ENCODE measurements around the gene AK5. TPM values are rescaled to one million over a fixed set of nuclear protein-coding genes. Genes with fewer than 3 reads are reported as not detected.
A peak's percentile ranks its signal among the peaks of the same experiment; 100 is the strongest.

Gene AK5
- total and polyA plus RNA-seq, 4 donors, result 0.71 to 8.9 (median 2.1) TPM; not detected in 1

GRCh38 chr1:77468257-77468948 is 186.6 kb downstream of the AK5 start:
- 13 to 18% methylated on average over 4 of the region's 4 CpGs for WGBS, 2 donors
- H3K27ac ChIP-seq (ENCODE audit: low read depth in 1 of 2, low read length in 2 of 2), result peak overlapping the region; percentile 29 to 37

DNA sequence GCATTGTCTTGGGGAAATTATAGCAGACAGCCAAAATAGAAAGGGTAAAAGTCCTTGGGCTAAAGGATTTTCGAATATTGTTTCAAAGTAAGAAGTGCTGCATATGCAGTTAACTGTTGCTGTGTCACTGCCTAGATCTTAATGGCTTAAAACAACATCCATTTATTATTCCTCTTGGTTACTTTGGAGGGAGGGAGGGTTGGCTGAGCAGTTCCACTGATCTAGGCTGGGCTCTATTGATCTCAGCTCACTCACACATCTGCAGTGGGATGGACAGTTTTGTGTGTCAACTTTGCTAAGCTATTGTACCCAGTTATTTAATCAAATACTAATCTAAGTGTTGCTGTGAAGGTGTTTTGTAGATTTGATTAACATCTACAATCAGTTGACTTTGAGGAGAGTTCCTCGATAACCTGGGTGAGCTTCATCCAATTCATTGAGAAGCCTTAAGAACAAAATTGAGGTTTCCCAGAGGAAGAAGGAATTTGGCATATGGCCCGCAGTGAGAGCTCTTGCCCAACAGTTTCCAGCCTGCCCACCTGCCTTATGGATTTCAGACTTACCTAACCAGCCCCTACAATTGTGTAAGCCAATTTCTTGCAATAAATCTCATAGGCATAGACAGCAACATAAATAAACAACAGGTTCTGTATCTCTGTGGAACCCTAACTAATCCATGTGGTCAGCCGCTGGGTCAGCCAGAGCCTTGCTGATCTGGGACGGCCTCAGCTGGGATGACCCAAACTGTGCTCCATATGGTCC is 187.3 kb downstream of the AK5 start:
- H3K9me3 ChIP-seq (ENCODE audit: control insufficient read depth, low read length), result peaks cover 1% of the 10 kb centered on the region
- WGBS, 2 donors, result 66 to 77% methylated on average over 5 of the region's 5 CpGs
- H3K4me1 ChIP-seq (ENCODE audit: control insufficient read depth in 1 of 2, insufficient read depth in 2 of 2, low read length in 2 of 2), result no peaks in the 10 kb centered on the region
- DNase-seq (no peak), ATAC-seq (ENCODE audit: low FRiP score) (no peak)
- intact Hi-C loops (cut with DNase I), result no loop called here
- no peak overlapping the region for H3K4me3 ChIP-seq (ENCODE audit: low read length in 2 of 2)
- no peaks in the 10 kb centered on the region for H3K36me3 ChIP-seq (ENCODE audit: control insufficient read depth in 1 of 2, insufficient read depth in 2 of 2, low read length in 1 of 2)
- H3K27ac ChIP-seq (ENCODE audit: low read depth in 1 of 2, low read length in 2 of 2), result peak overlapping the region; percentile 12 to 24
- H3K27me3 ChIP-seq (ENCODE audit: control insufficient read depth in 1 of 2, insufficient read depth in 2 of 2, low read length in 1 of 2), result no peaks in the 10 kb centered on the region

More at GRCh38 chr1:77468257-77468948, 186.6 kb downstream of the AK5 start:
- Histone ChIP-seq H3K36me3 (ENCODE audit: control insufficient read depth in 1 of 2, insufficient read depth in 2 of 2, low read length in 1 of 2) (no peaks in the 10 kb centered on the region), H3K27me3 (ENCODE audit: control insufficient read depth in 1 of 2, insufficient read depth in 2 of 2, low read length in 1 of 2) (no peaks in the 10 kb centered on the region), H3K4me3 (ENCODE audit: low read length in 2 of 2) (no peak overlapping the region), H3K9me3 (ENCODE audit: control insufficient read depth, low read length) (peaks cover 1% of the 10 kb centered on the region), H3K4me1 (ENCODE audit: control insufficient read depth in 1 of 2, insufficient read depth in 2 of 2, low read length in 2 of 2) (no peaks in the 10 kb centered on the region)
- peak; percentile 46 for ATAC-seq (ENCODE audit: low FRiP score)
- intact Hi-C loops (cut with DNase I), result no loop called here
- no peak for DNase-seq

- H3K27me3 ChIP-seq (ENCODE audit: control insufficient read depth in 1 of 2, insufficient read depth in 2 of 2, low read length in 1 of 2), result no peaks in the 10 kb centered on the region
- H3K4me1 ChIP-seq (ENCODE audit: control insufficient read depth in 1 of 2, insufficient read depth in 2 of 2, low read length in 2 of 2), result no peaks in the 10 kb centered on the region
- no peak overlapping the region for H3K27ac ChIP-seq (ENCODE audit: low read depth in 1 of 2, low read length in 2 of 2)
- DNase-seq (no peak), ATAC-seq (ENCODE audit: low FRiP score) (no peak)
- peaks cover 1% of the 10 kb centered on the region for H3K9me3 ChIP-seq (ENCODE audit: control insufficient read depth, low read length)
- intact Hi-C loops (cut with DNase I), result no loop called here
- WGBS, 2 donors, result 80 to 81% methylated on average over 2 of the region's 2 CpGs
- no peaks in the 10 kb centered on the region for H3K36me3 ChIP-seq (ENCODE audit: control insufficient read depth in 1 of 2, insufficient read depth in 2 of 2, low read length in 1 of 2)
- no peak overlapping the region for H3K4me3 ChIP-seq (ENCODE audit: low read length in 2 of 2)
Observed at GRCh38 chr1:77471691-77472090, 189.9 kb downstream of the AK5 start.

DNA sequence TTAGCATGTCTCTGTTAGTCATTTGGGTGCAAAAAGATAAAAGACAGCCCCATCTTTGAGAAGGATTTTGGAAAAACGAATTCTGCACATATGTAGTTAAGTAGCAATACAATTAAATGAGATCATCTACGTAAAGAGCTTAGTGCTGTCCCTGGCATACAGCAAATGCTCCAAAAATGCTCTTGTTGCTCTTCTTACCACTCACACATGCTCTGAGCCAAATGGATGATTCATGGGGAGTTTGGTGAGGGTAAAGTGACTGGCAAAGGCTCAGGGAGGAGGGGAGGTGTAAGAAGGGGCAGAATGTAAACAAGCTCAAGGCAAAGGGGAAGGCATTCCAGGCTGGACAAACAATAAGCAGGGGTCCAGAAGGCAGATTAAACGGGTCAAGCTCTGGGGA is 191.9 kb downstream of the AK5 start:
- Histone ChIP-seq H3K36me3 (ENCODE audit: control insufficient read depth in 1 of 2, insufficient read depth in 2 of 2, low read length in 1 of 2) (no peaks in the 10 kb centered on the region), H3K27me3 (ENCODE audit: control insufficient read depth in 1 of 2, insufficient read depth in 2 of 2, low read length in 1 of 2) (no peaks in the 10 kb centered on the region), H3K27ac (ENCODE audit: low read depth in 1 of 2, low read length in 2 of 2) (no peak overlapping the region), H3K4me3 (ENCODE audit: low read length in 2 of 2) (no peak overlapping the region), H3K9me3 (ENCODE audit: control insufficient read depth, low read length) (peaks cover 1% of the 10 kb centered on the region), H3K4me1 (ENCODE audit: control insufficient read depth in 1 of 2, insufficient read depth in 2 of 2, low read length in 2 of 2) (no peaks in the 10 kb centered on the region)
- 22 to 26% methylated on average over 3 of the region's 3 CpGs for WGBS, 2 donors
- no peak for ATAC-seq (ENCODE audit: low FRiP score)
- intact Hi-C loops (cut with DNase I), result no loop called here
- no peak for DNase-seq

- peaks cover 1% of the 10 kb centered on the region for H3K9me3 ChIP-seq (ENCODE audit: control insufficient read depth, low read length)
- WGBS, 2 donors, result 30 to 36% methylated on average over 1 of the region's 1 CpG
- H3K27me3 ChIP-seq (ENCODE audit: control insufficient read depth in 1 of 2, insufficient read depth in 2 of 2, low read length in 1 of 2), result no peaks in the 10 kb centered on the region
- no peak overlapping the region for H3K27ac ChIP-seq (ENCODE audit: low read depth in 1 of 2, low read length in 2 of 2)
- no peaks in the 10 kb centered on the region for H3K4me1 ChIP-seq (ENCODE audit: control insufficient read depth in 1 of 2, insufficient read depth in 2 of 2, low read length in 2 of 2)
- H3K4me3 ChIP-seq (ENCODE audit: low read length in 2 of 2), result no peak overlapping the region
- H3K36me3 ChIP-seq (ENCODE audit: control insufficient read depth in 1 of 2, insufficient read depth in 2 of 2, low read length in 1 of 2), result no peaks in the 10 kb centered on the region
- DNase-seq, result no peak
- ATAC-seq (ENCODE audit: low FRiP score), result no peak
- intact Hi-C loops (cut with DNase I), result no loop called here
Observed at GRCh38 chr1:77475641-77476040, 193.8 kb downstream of the AK5 start.

- no peaks in the 10 kb centered on the region for H3K27me3 ChIP-seq (ENCODE audit: control insufficient read depth in 1 of 2, insufficient read depth in 2 of 2, low read length in 1 of 2)
- no peaks in the 10 kb centered on the region for H3K4me1 ChIP-seq (ENCODE audit: control insufficient read depth in 1 of 2, insufficient read depth in 2 of 2, low read length in 2 of 2)
- no peak overlapping the region for H3K27ac ChIP-seq (ENCODE audit: low read depth in 1 of 2, low read length in 2 of 2)
- DNase-seq (no peak), ATAC-seq (ENCODE audit: low FRiP score) (no peak)
- intact Hi-C loops (cut with DNase I), result no loop called here
- no peaks in the 10 kb centered on the region for H3K36me3 ChIP-seq (ENCODE audit: control insufficient read depth in 1 of 2, insufficient read depth in 2 of 2, low read length in 1 of 2)
- no peak overlapping the region for H3K4me3 ChIP-seq (ENCODE audit: low read length in 2 of 2)
- H3K9me3 ChIP-seq (ENCODE audit: control insufficient read depth, low read length), result peaks cover 1% of the 10 kb centered on the region
- WGBS, 2 donors, result 81 to 88% methylated on average over 7 of the region's 7 CpGs
Observed at GRCh38 chr1:77476475-77476874, 194.7 kb downstream of the AK5 start.

- H3K4me1 ChIP-seq (ENCODE audit: control insufficient read depth in 1 of 2, insufficient read depth in 2 of 2, low read length in 2 of 2), result no peaks in the 10 kb centered on the region
- ATAC-seq (ENCODE audit: low FRiP score) (no peak), DNase-seq (no peak)
- 44 to 61% methylated on average over 1 of the region's 1 CpG for WGBS, 2 donors
- no peak overlapping the region for H3K4me3 ChIP-seq (ENCODE audit: low read length in 2 of 2)
- intact Hi-C loops (cut with DNase I), result no loop called here
- no peaks in the 10 kb centered on the region for H3K9me3 ChIP-seq (ENCODE audit: control insufficient read depth, low read length)
- no peaks in the 10 kb centered on the region for H3K27me3 ChIP-seq (ENCODE audit: control insufficient read depth in 1 of 2, insufficient read depth in 2 of 2, low read length in 1 of 2)
- no peaks in the 10 kb centered on the region for H3K36me3 ChIP-seq (ENCODE audit: control insufficient read depth in 1 of 2, insufficient read depth in 2 of 2, low read length in 1 of 2)
- H3K27ac ChIP-seq (ENCODE audit: low read depth in 1 of 2, low read length in 2 of 2), result no peak overlapping the region
Observed at GRCh38 chr1:77484334-77484733, 202.5 kb downstream of the AK5 start.

DNA sequence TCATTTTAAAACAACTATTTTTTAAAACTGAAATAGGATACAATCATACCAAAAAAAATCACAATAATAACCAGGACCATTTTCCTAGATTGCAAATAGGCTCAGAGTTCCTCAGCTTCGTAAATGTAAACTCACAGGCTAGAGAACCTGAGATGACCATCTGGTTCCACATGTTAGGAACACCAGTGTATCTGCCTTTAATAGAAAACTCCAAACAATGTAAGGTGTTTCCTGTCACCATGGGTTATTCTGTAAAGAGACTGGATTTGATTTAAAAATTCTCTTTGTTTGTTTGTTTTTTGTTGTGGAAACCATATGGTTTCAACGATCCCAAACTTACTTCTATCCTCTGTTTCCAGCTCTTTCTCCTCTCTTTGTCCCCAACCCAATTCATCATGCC is 203.1 kb downstream of the AK5 start:
- Histone ChIP-seq H3K36me3 (ENCODE audit: control insufficient read depth in 1 of 2, insufficient read depth in 2 of 2, low read length in 1 of 2) (no peaks in the 10 kb centered on the region), H3K9me3 (ENCODE audit: control insufficient read depth, low read length) (no peaks in the 10 kb centered on the region), H3K27ac (ENCODE audit: low read depth in 1 of 2, low read length in 2 of 2) (no peak overlapping the region), H3K4me1 (ENCODE audit: control insufficient read depth in 1 of 2, insufficient read depth in 2 of 2, low read length in 2 of 2) (no peaks in the 10 kb centered on the region), H3K27me3 (ENCODE audit: control insufficient read depth in 1 of 2, insufficient read depth in 2 of 2, low read length in 1 of 2) (no peaks in the 10 kb centered on the region), H3K4me3 (ENCODE audit: low read length in 2 of 2) (no peak overlapping the region)
- DNase-seq (no peak), ATAC-seq (ENCODE audit: low FRiP score) (no peak)
- WGBS, 2 donors, result 58 to 59% methylated on average over 2 of the region's 2 CpGs
- intact Hi-C loops (cut with DNase I), result no loop called here

GRCh38 chr1:77487631-77488030 is 205.8 kb downstream of the AK5 start:
- Histone ChIP-seq H3K27ac (ENCODE audit: low read depth in 1 of 2, low read length in 2 of 2) (no peak overlapping the region), H3K4me3 (ENCODE audit: low read length in 2 of 2) (no peak overlapping the region), H3K4me1 (ENCODE audit: control insufficient read depth in 1 of 2, insufficient read depth in 2 of 2, low read length in 2 of 2) (no peaks in the 10 kb centered on the region), H3K27me3 (ENCODE audit: control insufficient read depth in 1 of 2, insufficient read depth in 2 of 2, low read length in 1 of 2) (no peaks in the 10 kb centered on the region), H3K9me3 (ENCODE audit: control insufficient read depth, low read length) (no peaks in the 10 kb centered on the region), H3K36me3 (ENCODE audit: control insufficient read depth in 1 of 2, insufficient read depth in 2 of 2, low read length in 1 of 2) (no peaks in the 10 kb centered on the region)
- ATAC-seq (ENCODE audit: low FRiP score) (no peak), DNase-seq (no peak)
- WGBS, 2 donors, result 96 to 100% methylated on average over 1 of the region's 1 CpG
- intact Hi-C loops (cut with DNase I), result no loop called here
